H9 (cell line): ENCODE measurements around the gene LMBR1. TPM values are rescaled to one million over a fixed set of nuclear protein-coding genes. Genes with fewer than 3 reads are reported as not detected.

Source experiments
- DNase-seq: peaks from one replicate; pipeline ENCODE4 v3.0.0-alpha.2; 2017
- H2AFZ ChIP-seq: one replicate; pipeline ENCODE4 v1.6.1; 2013; ENCODE audit warnings: mild to moderate bottlenecking, low read length, control low read depth, moderate library complexity
- H2AK5ac ChIP-seq: 2 replicates; pipeline ENCODE4 v1.6.1; 2013; ENCODE audit warnings: low read length, control low read depth, mixed read lengths; ENCODE audit not compliant: insufficient read length
- H2BK120ac ChIP-seq: one replicate; pipeline ENCODE4 v1.6.1; 2013; ENCODE audit warnings: low read depth, mild to moderate bottlenecking, low read length, control low read depth, inconsistent platforms; ENCODE audit not compliant: poor library complexity, severe bottlenecking
- H2BK12ac ChIP-seq: 2 replicates; pipeline ENCODE4 v1.6.1; 2013; ENCODE audit warnings: low read length, control low read depth, mixed read lengths, low read depth; ENCODE audit not compliant: insufficient read length
- H2BK15ac ChIP-seq: 2 replicates; pipeline ENCODE4 v1.6.1; 2013; ENCODE audit warnings: low read depth, low read length, control low read depth
- H2BK20ac ChIP-seq: one replicate; pipeline ENCODE4 v1.6.1; 2013; ENCODE audit warnings: low read depth, mild to moderate bottlenecking, low read length, control low read depth, inconsistent platforms; ENCODE audit not compliant: poor library complexity, severe bottlenecking
- H2BK5ac ChIP-seq: 2 replicates; pipeline ENCODE4 v1.6.1; 2013; ENCODE audit warnings: low read length, control low read depth, mixed read lengths; ENCODE audit not compliant: insufficient read length
- H3K14ac ChIP-seq: 2 replicates; pipeline ENCODE4 v1.6.1; 2013; ENCODE audit warnings: low read length, control low read depth; ENCODE audit not compliant: insufficient read depth
- H3K18ac ChIP-seq: 2 replicates; pipeline ENCODE4 v1.6.1; 2013; ENCODE audit warnings: low read depth, mild to moderate bottlenecking, mixed read lengths, low read length, control low read depth; ENCODE audit not compliant: insufficient read length
- H3K23ac ChIP-seq: 2 replicates; pipeline ENCODE4 v1.6.1; 2013; ENCODE audit warnings: low read length, control low read depth, mixed read lengths, low read depth; ENCODE audit not compliant: insufficient read length
- H3K23me2 ChIP-seq: 2 replicates; pipeline ENCODE4 v1.6.1; 2013; ENCODE audit warnings: low read depth, mild to moderate bottlenecking, mixed read lengths, low read length, control low read depth; ENCODE audit not compliant: insufficient read length, poor library complexity, severe bottlenecking
- H3K27ac ChIP-seq: 2 replicates; pipeline ENCODE4 v1.5.1; 2013; ENCODE audit warnings: low read length, control low read depth, mixed read lengths, low read depth; ENCODE audit not compliant: insufficient read length
- H3K27me3 ChIP-seq: 2 replicates; pipeline ENCODE4 v1.6.1; 2013; ENCODE audit warnings: low read length, control low read depth, inconsistent platforms; ENCODE audit not compliant: insufficient read depth
- H3K4ac ChIP-seq: 2 replicates; pipeline ENCODE4 v1.6.1; 2013; ENCODE audit warnings: low read depth, mild to moderate bottlenecking, control low read depth, inconsistent platforms, low read length, moderate library complexity
- H3K4me1 ChIP-seq: 2 replicates; pipeline ENCODE4 v1.6.1; 2013; ENCODE audit warnings: low read length, control low read depth, inconsistent platforms; ENCODE audit not compliant: insufficient read depth
- H3K4me2 ChIP-seq: 2 replicates; pipeline ENCODE4 v1.6.1; 2013; ENCODE audit warnings: low read length, control low read depth, mixed read lengths; ENCODE audit not compliant: insufficient read length, insufficient read depth
- H3K56ac ChIP-seq: 2 replicates; pipeline ENCODE4 v1.6.1; 2013; ENCODE audit warnings: low read depth, mild to moderate bottlenecking, mixed read lengths, low read length, control low read depth; ENCODE audit not compliant: insufficient read length
- H3K79me1 ChIP-seq: 2 replicates; pipeline ENCODE4 v1.6.1; 2013; ENCODE audit warnings: low read depth, mild to moderate bottlenecking, moderate library complexity, low read length, control low read depth, inconsistent platforms; ENCODE audit not compliant: insufficient read depth, poor library complexity, severe bottlenecking
- H3K79me2 ChIP-seq: 2 replicates; pipeline ENCODE4 v1.6.1; 2013; ENCODE audit warnings: low read length, control low read depth, inconsistent platforms; ENCODE audit not compliant: insufficient read depth
- H3K9ac ChIP-seq: 2 replicates; pipeline ENCODE4 v1.6.1; 2013; ENCODE audit warnings: low read length, control low read depth, mixed read lengths; ENCODE audit not compliant: insufficient read length; ENCODE audit errors: extremely low read depth
- H3K9me3 ChIP-seq: one replicate; pipeline ENCODE4 v1.6.1; 2013; ENCODE audit warnings: low read depth, low read length, inconsistent platforms; ENCODE audit not compliant: control insufficient read depth
- H3T11ph ChIP-seq: one replicate; pipeline ENCODE4 v1.6.1; 2013; ENCODE audit warnings: mild to moderate bottlenecking, low read length, control low read depth, inconsistent platforms
- H4K20me1 ChIP-seq: one replicate; pipeline ENCODE4 v1.6.1; 2013; ENCODE audit not compliant: control insufficient read depth, insufficient read length, insufficient read depth
- H4K5ac ChIP-seq: 2 replicates; pipeline ENCODE4 v1.6.1; 2013; ENCODE audit warnings: low read depth, mild to moderate bottlenecking, mixed read lengths, low read length, control low read depth; ENCODE audit not compliant: insufficient read length
- H4K8ac ChIP-seq: replicated peaks from 2 replicates; pipeline ENCODE4 v1.6.1; 2013; ENCODE audit warnings: low read length, control low read depth, mixed read lengths, low read depth; ENCODE audit not compliant: insufficient read length
- H4K91ac ChIP-seq: 2 replicates; pipeline ENCODE4 v1.6.1; 2013; ENCODE audit warnings: low read depth, mild to moderate bottlenecking, moderate library complexity, mixed read lengths, low read length, control low read depth; ENCODE audit not compliant: insufficient read length
- H3K27ac Mint-ChIP-seq, 3 experiments: 2 replicates in 2 of 3; 3 replicates in 1 of 3; pipeline ENCODE4 v1.8.0; 2020 to 2021; ENCODE audit warnings: mixed read lengths in 3 of 3, mild to moderate bottlenecking in 1 of 3, moderate library complexity in 1 of 3
- H3K27me3 Mint-ChIP-seq: 2 replicates; pipeline ENCODE4 v1.8.0; 2021; ENCODE audit warnings: low read depth, mild to moderate bottlenecking, moderate library complexity, mixed read lengths
- H3K36me3 Mint-ChIP-seq, 3 experiments: 2 replicates in 2 of 3; 3 replicates in 1 of 3; pipeline ENCODE4 v1.8.0; 2020 to 2021; ENCODE audit warnings: low read depth in 3 of 3, mixed read lengths in 3 of 3; ENCODE audit not compliant: insufficient read depth in 1 of 3
- H3K4me1 Mint-ChIP-seq, 2 experiments: 2 replicates each; pipeline ENCODE4 v1.8.0; 2020; ENCODE audit warnings: mixed read lengths in 2 of 2
- H3K4me3 Mint-ChIP-seq, 2 experiments: 2 replicates in 1 of 2; 3 replicates in 1 of 2; pipeline ENCODE4 v1.8.0; 2020 to 2021; ENCODE audit warnings: mild to moderate bottlenecking in 2 of 2, mixed read lengths in 2 of 2, moderate library complexity in 1 of 2
- H3K9me3 Mint-ChIP-seq, 2 experiments: 2 replicates in 1 of 2; 3 replicates in 1 of 2; pipeline ENCODE4 v1.8.0; 2020; ENCODE audit warnings: mild to moderate bottlenecking in 2 of 2, mixed read lengths in 2 of 2, moderate library complexity in 1 of 2
- CTCF ChIP-seq: fragments of 200-600 bp; sonication (generic); conservative IDR thresholded peaks from 3 replicates; pipeline ENCODE4 v1.8.0; 2021; ENCODE audit warnings: antibody characterized with exemption, mild to moderate bottlenecking
- WGBS: extraction: QIAGEN DNeasy Blood & Tissue Kit; methylation state at CpG from one replicate; pipeline ENCODE4 v1.1.7; 2013; ENCODE audit warnings: missing lambda C conversion rate, low lambda C conversion rate, mixed read lengths; ENCODE audit not compliant: insufficient read length; ENCODE audit errors: extremely low coverage; 5-methylcytosine and 5-hydroxymethylcytosine counted together
- total RNA-seq: library from RNA; stranded (reverse); gene quantifications from 2 replicates; pipeline ENCODE4 v1.2.1, GENCODE V29; 2021

Gene LMBR1
- total RNA-seq, 1 experiment from 2014 or later: 62.3 TPM

DNA sequence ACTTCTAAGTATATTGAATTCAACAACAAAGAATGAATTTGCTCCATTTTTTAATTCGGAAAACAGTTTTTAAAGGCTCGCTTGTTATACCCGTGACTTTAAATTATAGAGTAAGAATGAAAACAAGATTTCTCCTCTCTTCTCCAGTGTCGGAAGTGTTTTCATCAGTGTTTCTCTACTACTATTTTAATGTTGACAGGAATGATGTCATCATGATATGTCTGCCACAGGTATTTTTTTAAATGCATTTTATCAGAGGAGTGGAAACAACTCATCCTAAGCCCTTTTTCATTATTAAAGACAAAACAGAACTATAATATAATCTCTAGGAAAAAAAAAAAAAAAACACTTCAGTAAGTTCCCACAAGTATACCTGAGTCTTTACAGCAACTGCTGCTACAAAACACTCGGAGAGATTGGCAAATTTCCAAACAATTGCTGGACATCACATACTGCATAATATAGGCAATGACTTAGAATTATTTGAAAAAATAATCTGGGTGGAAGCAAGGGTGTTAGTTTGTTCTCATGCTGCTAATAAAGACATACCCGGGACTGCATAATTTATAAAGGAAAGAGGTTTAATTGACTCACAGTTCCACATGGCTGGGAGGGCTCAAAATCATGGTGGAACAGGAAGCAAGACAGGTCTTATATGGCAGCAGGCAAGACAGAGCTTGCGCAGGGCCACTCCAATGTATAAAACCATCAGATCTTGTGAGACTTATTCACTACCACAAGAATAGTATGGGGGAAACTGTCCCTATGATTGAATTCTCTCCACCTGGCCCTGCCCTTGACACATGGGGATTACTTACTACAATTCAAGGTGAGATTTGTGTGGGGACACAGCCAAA lies 257.2 kb downstream of the LMBR1 start:
- Histone ChIP-seq H2AK5ac (no peak overlapping the region), H3K23ac (no peak overlapping the region), H3K23me2 (peaks cover 10% of the 10 kb centered on the region), H3K79me2 (no peaks in the 10 kb centered on the region), H3K18ac (no peak overlapping the region), H3K4me1 (no peaks in the 10 kb centered on the region), H3K4ac (no peak overlapping the region), H4K5ac (no peak overlapping the region), H3T11ph (no peak overlapping the region), H2BK5ac (no peak overlapping the region), H3K79me1 (no peaks in the 10 kb centered on the region), H2BK15ac (no peak overlapping the region), H3K9ac (no peak overlapping the region), H3K27ac (no peak overlapping the region), H2BK12ac (no peak overlapping the region), H4K8ac (no peak overlapping the region), H3K27me3 (no peaks in the 10 kb centered on the region), H3K9me3 (no peaks in the 10 kb centered on the region), H2BK20ac (no peak overlapping the region), H3K56ac (no peak overlapping the region), H3K4me2 (no peak overlapping the region), H2BK120ac (no peak overlapping the region), H3K14ac (no peak overlapping the region), H2AFZ (no peak overlapping the region), H4K20me1 (no peaks in the 10 kb centered on the region), H4K91ac (no peak overlapping the region)
- H3K4me1 Mint-ChIP-seq: peaks cover 4 to 16% of the 10 kb centered on the region in 2 experiments; a peak in 3 of 4 replicates
- TF ChIP-seq CTCF: no peak
- no peak for DNase-seq
- H3K36me3 Mint-ChIP-seq: peaks cover 6 to 12% (median 8%) of the 10 kb centered on the region in 3 experiments; a peak in 5 of 7 replicates
- no CpG with 5 or more reads among the region's 7 CpGs for WGBS
- H3K9me3 Mint-ChIP-seq: peaks cover 7 to 8% of the 10 kb centered on the region in 2 experiments; a peak in 4 of 5 replicates
- no peak overlapping the region for H3K27ac Mint-ChIP-seq
- H3K4me3 Mint-ChIP-seq: no peak overlapping the region
- H3K27me3 Mint-ChIP-seq: peaks cover 10% of the 10 kb centered on the region
